Measurements from ENCODE around the gene PLEKHA5. TPM values are rescaled to one million over a fixed set of nuclear protein-coding genes. Genes with fewer than 3 reads are reported as not detected.

PLEKHA5 gene, protein sequence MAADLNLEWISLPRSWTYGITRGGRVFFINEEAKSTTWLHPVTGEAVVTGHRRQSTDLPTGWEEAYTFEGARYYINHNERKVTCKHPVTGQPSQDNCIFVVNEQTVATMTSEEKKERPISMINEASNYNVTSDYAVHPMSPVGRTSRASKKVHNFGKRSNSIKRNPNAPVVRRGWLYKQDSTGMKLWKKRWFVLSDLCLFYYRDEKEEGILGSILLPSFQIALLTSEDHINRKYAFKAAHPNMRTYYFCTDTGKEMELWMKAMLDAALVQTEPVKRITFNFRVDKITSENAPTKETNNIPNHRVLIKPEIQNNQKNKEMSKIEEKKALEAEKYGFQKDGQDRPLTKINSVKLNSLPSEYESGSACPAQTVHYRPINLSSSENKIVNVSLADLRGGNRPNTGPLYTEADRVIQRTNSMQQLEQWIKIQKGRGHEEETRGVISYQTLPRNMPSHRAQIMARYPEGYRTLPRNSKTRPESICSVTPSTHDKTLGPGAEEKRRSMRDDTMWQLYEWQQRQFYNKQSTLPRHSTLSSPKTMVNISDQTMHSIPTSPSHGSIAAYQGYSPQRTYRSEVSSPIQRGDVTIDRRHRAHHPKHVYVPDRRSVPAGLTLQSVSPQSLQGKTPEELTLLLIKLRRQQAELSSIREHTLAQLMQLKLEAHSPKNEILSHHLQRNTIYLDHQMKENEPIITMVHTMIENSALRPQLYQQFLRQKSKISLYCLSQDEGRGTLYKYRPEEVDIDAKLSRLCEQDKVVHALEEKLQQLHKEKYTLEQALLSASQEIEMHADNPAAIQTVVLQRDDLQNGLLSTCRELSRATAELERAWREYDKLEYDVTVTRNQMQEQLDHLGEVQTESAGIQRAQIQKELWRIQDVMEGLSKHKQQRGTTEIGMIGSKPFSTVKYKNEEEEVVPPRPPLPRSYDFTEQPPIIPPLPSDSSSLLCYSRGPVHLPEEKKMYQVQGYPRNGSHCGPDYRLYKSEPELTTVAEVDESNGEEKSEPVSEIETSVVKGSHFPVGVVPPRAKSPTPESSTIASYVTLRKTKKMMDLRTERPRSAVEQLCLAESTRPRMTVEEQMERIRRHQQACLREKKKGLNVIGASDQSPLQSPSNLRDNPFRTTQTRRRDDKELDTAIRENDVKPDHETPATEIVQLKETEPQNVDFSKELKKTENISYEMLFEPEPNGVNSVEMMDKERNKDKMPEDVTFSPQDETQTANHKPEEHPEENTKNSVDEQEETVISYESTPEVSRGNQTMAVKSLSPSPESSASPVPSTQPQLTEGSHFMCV
- total RNA-seq: 10 to 100 TPM; 25.8 to 65.5 (median 34.1) TPM

DNA sequence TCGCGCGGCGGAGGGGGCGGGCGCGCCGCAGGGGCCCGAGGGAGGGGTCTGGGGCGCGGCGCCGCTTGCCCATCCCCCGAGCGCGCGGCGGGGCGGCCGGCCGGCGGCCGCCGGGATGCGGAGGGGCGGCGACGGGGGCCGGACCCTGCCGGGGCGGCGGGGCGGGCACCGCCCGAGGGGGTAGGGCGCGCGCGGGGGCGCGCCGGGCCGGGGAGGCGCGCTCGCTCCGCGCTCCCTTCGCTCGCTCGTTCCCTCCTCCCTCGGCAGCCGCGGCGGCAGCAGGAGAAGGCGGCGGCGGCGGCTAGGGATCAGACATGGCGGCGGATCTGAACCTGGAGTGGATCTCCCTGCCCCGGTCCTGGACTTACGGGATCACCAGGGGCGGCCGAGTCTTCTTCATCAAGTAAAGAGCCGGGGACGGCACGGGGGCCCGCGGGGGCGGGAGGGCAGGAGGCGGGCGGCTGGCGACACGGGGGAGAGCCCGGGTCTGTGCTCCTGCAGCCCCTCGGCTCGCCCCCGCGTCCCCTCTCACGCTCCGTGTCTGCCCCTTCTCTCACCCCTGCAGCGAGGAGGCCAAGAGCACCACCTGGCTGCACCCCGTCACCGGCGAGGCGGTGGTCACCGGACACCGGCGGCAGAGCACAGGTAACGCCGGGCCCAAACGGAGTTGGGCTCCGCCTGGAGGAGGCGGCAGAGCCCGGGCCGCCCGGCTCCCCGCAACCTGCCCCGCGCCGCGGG, at the start of gene PLEKHA5:
TSS of gene PLEKHA5 (plus strand) at position 248 of the 738 bp plus-strand sequence. CDS start at position 315, 67 bp downstream.
- TF ChIP-seq POLR2A (IDR thresholded peaks at IDR 0.05): no peak
- TF ChIP-seq, protein P1, sequence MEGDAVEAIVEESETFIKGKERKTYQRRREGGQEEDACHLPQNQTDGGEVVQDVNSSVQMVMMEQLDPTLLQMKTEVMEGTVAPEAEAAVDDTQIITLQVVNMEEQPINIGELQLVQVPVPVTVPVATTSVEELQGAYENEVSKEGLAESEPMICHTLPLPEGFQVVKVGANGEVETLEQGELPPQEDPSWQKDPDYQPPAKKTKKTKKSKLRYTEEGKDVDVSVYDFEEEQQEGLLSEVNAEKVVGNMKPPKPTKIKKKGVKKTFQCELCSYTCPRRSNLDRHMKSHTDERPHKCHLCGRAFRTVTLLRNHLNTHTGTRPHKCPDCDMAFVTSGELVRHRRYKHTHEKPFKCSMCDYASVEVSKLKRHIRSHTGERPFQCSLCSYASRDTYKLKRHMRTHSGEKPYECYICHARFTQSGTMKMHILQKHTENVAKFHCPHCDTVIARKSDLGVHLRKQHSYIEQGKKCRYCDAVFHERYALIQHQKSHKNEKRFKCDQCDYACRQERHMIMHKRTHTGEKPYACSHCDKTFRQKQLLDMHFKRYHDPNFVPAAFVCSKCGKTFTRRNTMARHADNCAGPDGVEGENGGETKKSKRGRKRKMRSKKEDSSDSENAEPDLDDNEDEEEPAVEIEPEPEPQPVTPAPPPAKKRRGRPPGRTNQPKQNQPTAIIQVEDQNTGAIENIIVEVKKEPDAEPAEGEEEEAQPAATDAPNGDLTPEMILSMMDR (IDR thresholded peaks at IDR 0.05): peak in 1 of 2 donors; percentile 26
- peak; percentile 84 to 86 for DNase-seq (ENCODE audit: low spot score in 2 of 2)
- Histone ChIP-seq H3K27ac (peak within 1 kb of the TSS; percentile 97), H3K36me3 (no peaks in the 10 kb centered on the region), H3K4me1 (peaks cover 20% of the 10 kb centered on the region), H3K27me3 (no peaks in the 10 kb centered on the region), H3K4me3 (peak within 1 kb of the TSS; percentile 99), H3K9me3 (peaks cover 10% of the 10 kb centered on the region)
- 0% methylated on average over 32 of the region's 103 CpGs for WGBS

DNA sequence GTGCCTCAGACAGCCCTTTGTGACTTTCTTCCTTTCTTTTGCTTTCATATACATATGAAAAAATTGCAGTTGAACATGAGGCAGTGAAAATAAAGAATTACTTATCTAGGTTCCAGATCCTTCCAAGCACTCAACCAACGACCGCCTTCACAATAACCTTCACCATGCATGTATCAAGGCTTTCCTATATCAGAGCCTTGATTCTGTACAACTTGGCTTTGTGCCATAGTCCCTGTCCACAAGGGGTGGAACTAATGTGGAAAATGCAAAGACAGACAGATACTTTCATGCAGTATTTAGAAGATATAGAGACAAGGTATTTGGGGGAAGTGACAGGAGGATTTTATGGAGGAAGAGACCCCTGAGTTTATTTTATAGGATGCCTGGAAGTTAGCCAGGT, 48.6 kb upstream of the PLEKHA5 start:
- TF ChIP-seq POLR2AphosphoS5 (IDR thresholded peaks at IDR 0.05): no peak
- TF ChIP-seq, protein P1 (IDR thresholded peaks at IDR 0.05): no peak
- TF ChIP-seq POLR2A (IDR thresholded peaks at IDR 0.05): no peak
- no peak for TF ChIP-seq EP300 (IDR thresholded peaks at IDR 0.05)

DNA sequence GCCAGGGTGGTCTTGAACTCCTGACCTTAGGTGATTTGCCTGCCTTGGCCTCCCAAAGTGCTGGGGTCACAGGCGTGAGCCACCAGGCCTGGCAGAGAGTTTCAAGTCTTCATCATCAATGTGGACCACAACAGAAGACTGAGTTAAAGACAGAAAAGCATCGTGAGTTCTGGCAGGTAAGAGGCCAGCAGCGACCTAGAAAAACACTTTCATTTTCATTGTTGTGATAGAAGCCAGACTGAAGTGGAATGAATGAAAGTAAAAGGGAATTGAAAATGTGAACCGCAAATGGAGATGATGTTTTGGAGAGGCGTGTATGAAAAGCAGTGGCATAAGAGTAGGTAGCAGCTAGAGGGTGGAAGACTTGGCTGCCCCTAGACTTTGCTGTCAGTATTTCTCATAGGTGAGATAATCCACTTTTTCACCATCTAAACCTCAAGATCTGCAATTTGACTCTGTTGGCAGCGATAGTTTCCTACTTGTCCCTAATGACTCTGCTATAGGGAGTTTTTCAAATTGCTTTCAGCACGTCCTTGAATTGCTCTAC, 47.1 kb upstream of the PLEKHA5 start:
- Histone ChIP-seq H3K27me3 (no peaks in the 10 kb centered on the region), H3K27ac (no peak overlapping the region), H3K4me1 (no peaks in the 10 kb centered on the region), H3K4me3 (no peak overlapping the region), H3K9me3 (no peaks in the 10 kb centered on the region), H3K36me3 (no peaks in the 10 kb centered on the region)
- TF ChIP-seq EP300 (IDR thresholded peaks at IDR 0.05): no peak
- no peak for DNase-seq (ENCODE audit: low spot score in 2 of 2)
- 86% methylated on average over 7 of the region's 7 CpGs for WGBS

More for the DNA sequence above, 48.6 kb upstream of the PLEKHA5 start:
- Histone ChIP-seq H3K27me3 (no peaks in the 10 kb centered on the region), H3K36me3 (no peaks in the 10 kb centered on the region), H3K4me1 (no peaks in the 10 kb centered on the region), H3K9me3 (no peaks in the 10 kb centered on the region), H3K4me3 (no peak overlapping the region), H3K27ac (no peak overlapping the region)
- 96% methylated on average over 2 of the region's 2 CpGs for WGBS
- DNase-seq (ENCODE audit: low spot score in 2 of 2): no peak

DNA sequence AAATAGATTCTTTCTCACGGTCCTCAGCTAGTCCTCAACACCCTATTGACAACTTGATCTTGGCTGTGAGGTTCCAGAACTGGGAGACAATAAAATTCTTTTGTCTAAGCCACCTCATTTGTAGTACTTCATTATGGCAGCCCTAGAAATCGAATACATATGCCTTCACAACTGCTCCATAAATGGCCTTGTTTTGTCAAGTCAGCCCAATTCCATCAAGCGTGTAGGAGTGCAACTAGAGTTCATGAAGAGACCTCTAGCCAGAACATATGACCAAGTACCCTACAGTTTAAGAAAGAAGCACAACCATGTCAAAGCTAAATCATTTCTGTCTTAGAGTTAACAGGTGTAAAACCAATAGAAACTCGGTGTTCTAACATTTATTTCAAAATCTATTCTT, 45.0 kb upstream of the PLEKHA5 start:
- TF ChIP-seq POLR2A (IDR thresholded peaks at IDR 0.05) (no peak), POLR2AphosphoS5 (IDR thresholded peaks at IDR 0.05) (no peak), EP300 (IDR thresholded peaks at IDR 0.05) (no peak)
- TF ChIP-seq, protein P1 (IDR thresholded peaks at IDR 0.05): no peak
- WGBS: 89% methylated on average over 4 of the region's 4 CpGs
- Histone ChIP-seq H3K4me3 (no peak overlapping the region), H3K4me1 (no peaks in the 10 kb centered on the region), H3K36me3 (no peaks in the 10 kb centered on the region), H3K27me3 (no peaks in the 10 kb centered on the region), H3K27ac (no peak overlapping the region), H3K9me3 (no peaks in the 10 kb centered on the region)
- no peak for DNase-seq (ENCODE audit: low spot score in 2 of 2)

DNA sequence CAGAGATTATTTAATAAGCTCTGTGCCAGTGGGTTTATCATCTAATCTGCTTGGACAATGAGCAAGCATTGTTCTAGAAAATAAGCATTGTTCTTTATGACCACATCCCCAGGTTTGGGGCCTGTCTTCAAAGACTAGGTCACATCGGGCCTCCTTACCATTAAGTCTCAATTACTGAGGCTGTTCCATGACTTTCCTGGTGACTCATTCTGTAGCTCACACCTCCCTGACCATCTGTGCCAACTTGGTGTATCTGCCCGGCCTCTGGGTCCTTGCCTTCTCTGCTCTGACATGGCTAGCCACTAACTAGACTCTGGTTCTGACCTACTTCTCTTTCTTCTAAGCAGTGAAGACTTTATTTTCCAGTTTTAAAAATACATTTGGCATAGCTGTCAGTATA, 44.4 kb upstream of the PLEKHA5 start:
- Histone ChIP-seq H3K4me1 (no peaks in the 10 kb centered on the region), H3K4me3 (no peak overlapping the region), H3K9me3 (no peaks in the 10 kb centered on the region), H3K27me3 (no peaks in the 10 kb centered on the region), H3K36me3 (no peaks in the 10 kb centered on the region), H3K27ac (no peak overlapping the region)
- no peak for DNase-seq (ENCODE audit: low spot score in 2 of 2)
- WGBS: 80% methylated on average over 2 of the region's 2 CpGs
- TF ChIP-seq POLR2AphosphoS5 (IDR thresholded peaks at IDR 0.05) (no peak), POLR2A (IDR thresholded peaks at IDR 0.05) (no peak), EP300 (IDR thresholded peaks at IDR 0.05) (no peak)
- TF ChIP-seq, protein P1 (IDR thresholded peaks at IDR 0.05): no peak
